ENCODE measurements around the gene CDH24. TPM values are rescaled to one million over a fixed set of nuclear protein-coding genes. Genes with fewer than 3 reads are reported as not detected.

Gene CDH24
- total and polyA plus RNA-seq, 2 donors (not counting 3 experiments of a cell fraction or from before 2014, with no cell fraction given): 21.7 to 52.9 TPM

DNA sequence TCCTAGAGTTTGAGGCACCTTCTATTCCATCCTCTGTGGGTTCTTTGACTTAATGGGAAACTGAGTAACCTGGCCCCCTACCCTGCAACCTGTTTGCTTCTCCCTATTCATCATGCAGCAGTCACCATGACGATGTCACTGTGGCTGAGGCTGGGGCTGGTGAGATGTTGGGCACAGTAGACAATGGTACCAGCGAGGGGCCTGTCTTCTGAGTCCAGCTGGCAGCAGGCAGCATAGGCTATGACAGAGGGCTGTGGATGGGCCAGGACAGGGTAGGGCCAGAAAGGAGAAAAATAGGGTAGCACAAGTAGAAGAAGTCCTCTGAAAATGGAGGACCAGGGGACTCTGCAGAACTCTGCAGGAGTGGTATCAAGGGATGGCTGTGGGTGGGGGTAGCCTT lies 45.5 kb upstream of the CDH24 start:
- Histone ChIP-seq H4K20me1 (replicated peaks; ENCODE audit: control insufficient read depth, extremely low read depth, insufficient read depth, low read length) (no peaks in the 10 kb centered on the region), H3K27ac (ENCODE audit: insufficient read depth, low read depth, low read length) (no peak overlapping the region), H3K4me3 (replicated peaks in 1 of 3; ENCODE audit: insufficient read depth in 1 of 3, low read depth in 1 of 3, low read length in 3 of 3) (no peak overlapping the region), H2AFZ (ENCODE audit: low read depth, low read length) (no peak overlapping the region), H3K36me3 (ENCODE audit: control insufficient read depth in 2 of 2, extremely low read depth in 1 of 2, insufficient read depth in 2 of 2, low read length in 2 of 2) (peaks cover 3 to 7% of the 10 kb centered on the region in 2 experiments), H3K4me2 (ENCODE audit: insufficient read depth, low read length) (no peak overlapping the region), H3K9me1 (replicated peaks; ENCODE audit: control insufficient read depth, extremely low read depth, insufficient read depth, low read length) (no peaks in the 10 kb centered on the region), H3K27me3 (ENCODE audit: control insufficient read depth in 2 of 2, insufficient read depth in 2 of 2, low read length in 2 of 2) (no peaks in the 10 kb centered on the region), H3K4me1 (ENCODE audit: control insufficient read depth, extremely low read depth, insufficient read depth, low read length) (no peaks in the 10 kb centered on the region), H3K79me2 (ENCODE audit: control insufficient read depth, insufficient read depth, low read length) (peaks cover 11% of the 10 kb centered on the region), H3K9me3 (replicated peaks; ENCODE audit: control insufficient read depth, insufficient read depth, low read length) (no peaks in the 10 kb centered on the region), H3K9ac (replicated peaks; ENCODE audit: extremely low read depth, insufficient read depth, low read length) (no peak overlapping the region)
- CTCF ChIA-PET: interaction anchor here (0.7 to 2.9 kb wide), 5 partner anchors 18 to 108 kb away, joined by 3 to 16 read pairs (median 3); no protein-coding TSS in a partner anchor
- dilution Hi-C loops (cut with MboI; ENCODE audit: extremely low pct_ligation_motif_present, low sequenced_read_pairs): no loop called here
- intact Hi-C loops (cut with micrococcal nuclease): no loop called here
- BruUV-seq (replicated peaks): no TSS peak
- DNase-seq (ENCODE audit: low read depth, low spot score): no peak
- TF ChIP-seq, protein P1, sequence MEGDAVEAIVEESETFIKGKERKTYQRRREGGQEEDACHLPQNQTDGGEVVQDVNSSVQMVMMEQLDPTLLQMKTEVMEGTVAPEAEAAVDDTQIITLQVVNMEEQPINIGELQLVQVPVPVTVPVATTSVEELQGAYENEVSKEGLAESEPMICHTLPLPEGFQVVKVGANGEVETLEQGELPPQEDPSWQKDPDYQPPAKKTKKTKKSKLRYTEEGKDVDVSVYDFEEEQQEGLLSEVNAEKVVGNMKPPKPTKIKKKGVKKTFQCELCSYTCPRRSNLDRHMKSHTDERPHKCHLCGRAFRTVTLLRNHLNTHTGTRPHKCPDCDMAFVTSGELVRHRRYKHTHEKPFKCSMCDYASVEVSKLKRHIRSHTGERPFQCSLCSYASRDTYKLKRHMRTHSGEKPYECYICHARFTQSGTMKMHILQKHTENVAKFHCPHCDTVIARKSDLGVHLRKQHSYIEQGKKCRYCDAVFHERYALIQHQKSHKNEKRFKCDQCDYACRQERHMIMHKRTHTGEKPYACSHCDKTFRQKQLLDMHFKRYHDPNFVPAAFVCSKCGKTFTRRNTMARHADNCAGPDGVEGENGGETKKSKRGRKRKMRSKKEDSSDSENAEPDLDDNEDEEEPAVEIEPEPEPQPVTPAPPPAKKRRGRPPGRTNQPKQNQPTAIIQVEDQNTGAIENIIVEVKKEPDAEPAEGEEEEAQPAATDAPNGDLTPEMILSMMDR (IDR thresholded peaks at IDR 0.05; ENCODE audit: extremely low read depth in 1 of 2, insufficient read depth in 1 of 2, low read depth in 1 of 2, low read length in 2 of 2): no peak
- TF ChIP-seq FOS (IDR thresholded peaks at IDR 0.05; ENCODE audit: borderline replicate concordance, insufficient read depth, low read length) (no peak), POLR2A (IDR thresholded peaks at IDR 0.05; ENCODE audit: low read depth, low read length) (no peak), POLR2AphosphoS5 (IDR thresholded peaks at IDR 0.05; ENCODE audit: insufficient read depth, low read depth, low read length) (no peak), MYC (IDR thresholded peaks at IDR 0.05; ENCODE audit: low read depth, low read length) (no peak), EZH2 (IDR thresholded peaks at IDR 0.05; ENCODE audit: borderline replicate concordance, low read depth, low read length, severe bottlenecking) (no peak), GATA2 (IDR thresholded peaks at IDR 0.05; ENCODE audit: insufficient read depth, insufficient read length, low read depth, low read length) (no peak), JUN (IDR thresholded peaks at IDR 0.05; ENCODE audit: borderline replicate concordance, insufficient read depth, insufficient read length, low read depth) (no peak)
- TF ChIP-seq, protein P2, sequence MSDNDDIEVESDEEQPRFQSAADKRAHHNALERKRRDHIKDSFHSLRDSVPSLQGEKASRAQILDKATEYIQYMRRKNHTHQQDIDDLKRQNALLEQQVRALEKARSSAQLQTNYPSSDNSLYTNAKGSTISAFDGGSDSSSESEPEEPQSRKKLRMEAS (IDR thresholded peaks at IDR 0.05; ENCODE audit: insufficient read depth, insufficient read length): no peak
- POLR2A ChIA-PET: no interaction called here
- no peak for FAIRE-seq
